Measurements from ENCODE around the gene INSL3. TPM values are rescaled to one million over a fixed set of nuclear protein-coding genes. Genes with fewer than 3 reads are reported as not detected.

The INSL3 gene
- polyA plus RNA-seq, 1 experiment, result not detected

DNA sequence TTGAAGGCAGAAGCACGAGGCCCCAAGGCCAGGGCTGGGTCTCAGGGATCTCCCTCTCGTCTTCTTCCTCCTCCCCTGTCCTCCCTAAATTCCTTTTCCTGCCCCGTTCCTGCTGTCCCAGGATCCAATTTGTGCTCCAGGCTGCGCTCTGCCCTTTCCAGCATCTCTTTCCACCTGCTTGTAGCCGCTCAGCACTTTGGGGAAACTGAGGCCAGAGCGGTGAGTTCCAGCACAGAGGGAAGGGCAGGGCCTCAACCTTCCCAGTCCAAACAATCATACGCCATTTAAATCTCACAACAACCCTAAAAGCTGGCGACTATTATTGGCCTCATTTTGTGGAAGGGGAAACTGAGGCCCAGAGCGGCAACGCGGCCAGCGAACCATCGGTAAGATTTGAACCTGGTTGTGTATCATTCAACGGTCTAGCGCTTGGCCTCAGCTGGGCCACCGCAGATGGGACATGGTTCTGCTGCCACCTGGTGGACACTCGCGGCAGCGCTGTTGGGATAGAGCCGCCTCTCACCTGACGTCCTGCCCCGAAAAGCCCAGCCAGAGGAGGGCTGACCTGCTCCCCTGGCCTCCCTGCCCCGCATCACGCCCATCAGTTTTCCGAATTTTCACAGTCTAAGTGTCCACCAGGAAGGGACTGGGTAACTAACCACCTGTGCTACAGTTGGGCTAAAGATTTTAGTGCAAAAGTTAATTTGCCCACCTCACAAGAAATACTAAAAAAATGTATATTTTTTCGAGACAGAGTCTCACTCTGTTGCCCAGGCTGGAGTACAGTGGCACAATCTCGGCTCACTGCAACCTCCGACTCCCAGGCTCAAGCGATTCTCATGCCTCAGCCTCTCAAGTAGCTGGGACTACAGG is 34.2 kb upstream of the INSL3 start:
- TF ChIP-seq, protein P1, sequence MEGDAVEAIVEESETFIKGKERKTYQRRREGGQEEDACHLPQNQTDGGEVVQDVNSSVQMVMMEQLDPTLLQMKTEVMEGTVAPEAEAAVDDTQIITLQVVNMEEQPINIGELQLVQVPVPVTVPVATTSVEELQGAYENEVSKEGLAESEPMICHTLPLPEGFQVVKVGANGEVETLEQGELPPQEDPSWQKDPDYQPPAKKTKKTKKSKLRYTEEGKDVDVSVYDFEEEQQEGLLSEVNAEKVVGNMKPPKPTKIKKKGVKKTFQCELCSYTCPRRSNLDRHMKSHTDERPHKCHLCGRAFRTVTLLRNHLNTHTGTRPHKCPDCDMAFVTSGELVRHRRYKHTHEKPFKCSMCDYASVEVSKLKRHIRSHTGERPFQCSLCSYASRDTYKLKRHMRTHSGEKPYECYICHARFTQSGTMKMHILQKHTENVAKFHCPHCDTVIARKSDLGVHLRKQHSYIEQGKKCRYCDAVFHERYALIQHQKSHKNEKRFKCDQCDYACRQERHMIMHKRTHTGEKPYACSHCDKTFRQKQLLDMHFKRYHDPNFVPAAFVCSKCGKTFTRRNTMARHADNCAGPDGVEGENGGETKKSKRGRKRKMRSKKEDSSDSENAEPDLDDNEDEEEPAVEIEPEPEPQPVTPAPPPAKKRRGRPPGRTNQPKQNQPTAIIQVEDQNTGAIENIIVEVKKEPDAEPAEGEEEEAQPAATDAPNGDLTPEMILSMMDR (IDR thresholded peaks at IDR 0.05; ENCODE audit: low read depth, low read length), result peak; percentile 97
- DNase-seq (ENCODE audit: low read depth, low spot score), result no peak
- no peak overlapping the region for H3K27ac ChIP-seq (ENCODE audit: low read depth, low read length)
- no peaks in the 10 kb centered on the region for H3K27me3 ChIP-seq (ENCODE audit: control insufficient read depth, insufficient read depth, low read length)
- H3K4me3 ChIP-seq (ENCODE audit: low read depth, low read length), result no peak overlapping the region
- ChIA-PET CTCF (interaction anchor here (0.5 to 1.4 kb wide), 9 partner anchors 9 to 547 kb away, joined by 3 to 6 read pairs (median 3); no protein-coding TSS in a partner anchor), POLR2A (interaction anchor here (1.0 kb wide), 1 partner anchor 436 kb away, joined by 4 read pairs; no protein-coding TSS in a partner anchor)
- H3K9me3 ChIP-seq (ENCODE audit: control insufficient read depth, insufficient read depth, low read length), result no peaks in the 10 kb centered on the region; the same call in 1 of the 2 replicates

DNA sequence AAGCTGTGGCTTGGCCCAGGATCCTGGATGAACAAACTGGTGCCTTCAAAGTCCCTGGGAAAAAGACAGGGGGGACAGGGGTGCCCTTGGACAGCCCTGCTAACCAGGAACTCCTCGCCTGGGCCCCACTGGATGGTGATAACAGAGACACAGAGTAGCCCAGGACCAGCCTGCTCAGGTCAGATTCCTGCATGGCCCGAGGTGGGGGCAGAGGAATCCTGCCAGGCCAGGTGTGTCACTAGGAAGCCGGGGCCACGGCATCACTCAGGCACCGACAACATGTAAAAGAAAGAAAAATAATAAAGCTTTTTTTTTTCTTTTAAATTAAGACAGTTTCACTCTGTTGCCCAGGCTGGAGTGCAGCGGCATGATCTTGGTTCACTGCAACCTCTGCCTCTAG is 32.7 kb upstream of the INSL3 start:
- no peaks in the 10 kb centered on the region for H3K27me3 ChIP-seq (ENCODE audit: control insufficient read depth, insufficient read depth, low read length)
- ChIA-PET CTCF (interaction anchor here (0.7 to 1.1 kb wide), 4 partner anchors 79 to 596 kb away, joined by 4 to 7 read pairs (median 4); partner anchors contain the start of gene CCDC124), POLR2A (no interaction called here)
- no peak overlapping the region for H3K4me3 ChIP-seq (ENCODE audit: low read depth, low read length)
- no peak overlapping the region for H3K27ac ChIP-seq (ENCODE audit: low read depth, low read length)
- TF ChIP-seq, protein P1 (IDR thresholded peaks at IDR 0.05; ENCODE audit: low read depth, low read length), result no peak
- DNase-seq (ENCODE audit: low read depth, low spot score), result no peak
- no peaks in the 10 kb centered on the region for H3K9me3 ChIP-seq (ENCODE audit: control insufficient read depth, insufficient read depth, low read length)

DNA sequence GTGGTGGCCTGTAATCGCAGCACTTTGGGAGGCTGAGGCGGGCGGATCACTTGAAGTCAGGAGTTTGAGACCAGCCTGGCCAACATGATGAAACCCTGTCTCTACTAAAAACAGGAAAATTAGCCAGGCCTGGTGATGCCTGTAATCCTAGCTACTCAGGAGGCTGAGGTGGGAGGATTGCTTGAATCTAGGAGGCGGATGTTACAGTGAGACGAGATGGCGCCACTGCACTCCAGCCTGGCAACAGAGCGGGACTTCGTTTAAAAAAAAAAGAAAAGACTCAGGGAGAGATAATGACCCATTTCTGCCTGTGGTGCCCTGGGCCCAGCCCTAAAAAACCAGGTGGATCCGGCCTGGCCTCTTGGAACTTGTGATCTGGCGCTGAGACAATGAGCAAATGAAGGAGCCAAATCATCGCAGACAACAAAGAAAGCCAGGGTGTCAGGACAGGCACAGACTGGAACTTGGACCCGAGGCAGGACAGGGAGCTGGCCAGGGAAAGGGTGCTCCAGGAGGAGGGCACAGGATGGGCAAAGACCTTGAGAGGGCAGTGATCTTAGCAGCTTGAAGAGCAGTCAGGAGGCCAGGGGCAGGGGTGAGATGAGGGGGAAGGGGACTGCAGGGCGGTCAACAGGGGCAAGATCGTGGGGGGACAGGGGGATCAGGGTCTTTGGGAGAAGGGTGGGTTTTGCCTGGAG is 27.4 kb upstream of the INSL3 start:
- no peak for DNase-seq (ENCODE audit: low read depth, low spot score)
- Histone ChIP-seq H3K9me3 (ENCODE audit: control insufficient read depth, insufficient read depth, low read length) (no peaks in the 10 kb centered on the region), H3K27ac (ENCODE audit: low read depth, low read length) (no peak overlapping the region), H3K27me3 (ENCODE audit: control insufficient read depth, insufficient read depth, low read length) (no peaks in the 10 kb centered on the region), H3K4me3 (ENCODE audit: low read depth, low read length) (no peak overlapping the region)
- POLR2A ChIA-PET, result interaction anchor here (2.6 kb wide), 1 partner anchor 11 kb away, joined by 15 read pairs; the partner anchor contains the start of gene RPL18A
- TF ChIP-seq, protein P1 (IDR thresholded peaks at IDR 0.05; ENCODE audit: low read depth, low read length), result no peak
- CTCF ChIA-PET, result interaction anchor here (3.4 kb wide), 1 partner anchor 11 kb away, joined by 24 read pairs; the partner anchor contains the start of gene RPL18A

DNA sequence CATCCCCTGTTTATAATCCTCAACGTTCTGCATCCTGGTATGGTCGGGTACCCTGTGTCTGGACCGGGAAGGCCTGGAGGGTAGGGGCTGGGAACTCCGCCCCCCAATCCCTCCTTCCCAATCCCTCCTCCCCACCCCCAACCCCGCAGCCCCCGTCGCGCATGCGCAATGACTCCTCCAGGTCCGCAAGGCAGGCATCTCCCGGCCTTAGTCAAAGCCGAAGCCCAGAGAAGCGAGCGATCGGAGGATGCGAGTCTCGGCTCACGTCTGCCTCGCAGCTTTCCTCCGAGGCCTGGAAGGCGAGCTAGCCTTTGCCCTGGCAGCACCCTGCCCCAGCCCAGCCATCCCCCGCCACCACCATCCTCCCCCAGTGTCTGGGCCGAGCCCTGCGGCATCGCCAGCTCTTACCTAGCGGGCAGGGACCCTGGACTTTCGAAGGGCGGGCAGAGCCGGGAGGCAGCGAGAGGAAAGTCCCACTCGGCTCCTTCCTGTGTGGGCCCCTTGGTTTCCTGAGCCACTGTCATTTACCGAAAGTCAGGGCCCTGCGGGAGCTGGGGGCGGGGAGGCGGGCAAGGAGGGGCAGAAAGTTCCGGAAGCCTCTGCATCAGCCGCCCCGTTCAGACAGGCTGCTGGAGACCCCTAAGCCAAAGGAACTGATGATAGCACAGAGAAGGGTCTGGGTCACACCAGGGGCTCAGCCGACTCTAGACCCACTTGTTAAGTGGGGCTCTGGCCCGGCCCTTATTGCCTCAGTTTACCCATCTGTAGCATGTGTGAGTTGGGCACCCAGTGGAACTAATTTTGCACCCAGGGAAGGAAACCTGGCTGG is 26.4 kb upstream of the INSL3 start, which contains the start of gene JAK3:
TSS of gene JAK3 (minus strand) at position 445 of the 829 bp plus-strand sequence. CDS start 3,565 bp downstream, outside the sequence.
- DNase-seq (ENCODE audit: low read depth, low spot score), result no peak
- POLR2A ChIA-PET, result interaction anchor here (0.5 to 1.1 kb wide), 3 partner anchors 12 to 421 kb away, joined by 3 to 6 read pairs (median 5); partner anchors contain the start of gene RPL18A
- peak within 1 kb of the TSS; percentile 21 for H3K27ac ChIP-seq (ENCODE audit: low read depth, low read length)
- H3K27me3 ChIP-seq (ENCODE audit: control insufficient read depth, insufficient read depth, low read length), result peaks cover 2% of the 10 kb centered on the region
- peak within 1 kb of the TSS; percentile 45 for H3K4me3 ChIP-seq (ENCODE audit: low read depth, low read length)
- CTCF ChIA-PET, result interaction anchor here (0.7 to 3.4 kb wide), 2 partner anchors 12 to 17 kb away, joined by 4 to 24 read pairs; partner anchors contain the start of gene RPL18A
- TF ChIP-seq, protein P1 (IDR thresholded peaks at IDR 0.05; ENCODE audit: low read depth, low read length), result no peak
- no peaks in the 10 kb centered on the region; the same call in 1 of the 2 replicates for H3K9me3 ChIP-seq (ENCODE audit: control insufficient read depth, insufficient read depth, low read length)
